SK-N-MC (cell line): Measurements from ENCODE around the gene GABPB2.

Experiments used
- EZH2 ChIP-seq: fragments of 200-600 bp; sonication (generic); IDR thresholded peaks from one replicate; pipeline ENCODE4 v1.6.1; 2017; ENCODE audit warnings: antibody characterized with exemption
- POLR2AphosphoS5 ChIP-seq: IDR thresholded peaks from 2 replicates; pipeline ENCODE4 v1.6.1; 2012; ENCODE audit warnings: mild to moderate bottlenecking, low read depth, low read length, borderline replicate concordance

- TF ChIP-seq EZH2 (no peak), POLR2AphosphoS5 (no peak)
Measured at GRCh38 chr1:151067185-151067584, 3.4 kb upstream of the GABPB2 start.
